ENCODE measurements around the gene NECTIN2.

NECTIN2 gene

GRCh38 chr19:44891016-44891882 is 45.2 kb downstream of the NECTIN2 start, which contains the start of gene TOMM40:
TOMM40 (plus strand) TSS chr19:44891254; CDS start chr19:44891416, 162 bp downstream.
- no peaks in the 10 kb centered on the region for H3K36me3 ChIP-seq (ENCODE audit: control insufficient read depth, insufficient read depth, low read length)
- H2AFZ ChIP-seq = peak within 1 kb of the TSS; percentile 76
- peaks cover 15% of the 10 kb centered on the region for H3K4me1 ChIP-seq
- no peak for TF ChIP-seq CTCF (IDR thresholded peaks at IDR 0.05)
- peak within 1 kb of the TSS; percentile 69 for H3K9ac ChIP-seq
- peak within 1 kb of the TSS; percentile 92 for H3K27ac ChIP-seq
- H3K4me2 ChIP-seq (ENCODE audit: low read length) = peak within 1 kb of the TSS; percentile 92
- H3K9me3 ChIP-seq (ENCODE audit: control insufficient read depth, low read length) = no peaks in the 10 kb centered on the region
- H3K4me3 ChIP-seq (ENCODE audit: low read depth, low read length) = peak within 1 kb of the TSS; percentile 71
- H3K79me2 ChIP-seq = peaks cover 18% of the 10 kb centered on the region
- no peaks in the 10 kb centered on the region for H3K27me3 ChIP-seq (ENCODE audit: control insufficient read depth, insufficient read depth, low read length)

GRCh38 chr19:44892932-44893331 is 46.8 kb downstream of the NECTIN2 start:
- Histone ChIP-seq H3K27ac (no peak overlapping the region), H3K9me3 (ENCODE audit: control insufficient read depth, low read length) (no peaks in the 10 kb centered on the region)

GRCh38 chr19:44893332-44894051 is 47.4 kb downstream of the NECTIN2 start:
- H3K27ac ChIP-seq = no peak overlapping the region
- H3K9me3 ChIP-seq (ENCODE audit: control insufficient read depth, low read length) = no peaks in the 10 kb centered on the region
- H3K4me3 ChIP-seq (ENCODE audit: low read depth, low read length) = no peak overlapping the region
- no peaks in the 10 kb centered on the region for H3K36me3 ChIP-seq (ENCODE audit: control insufficient read depth, insufficient read depth, low read length)
- H3K4me1 ChIP-seq = peaks cover 15% of the 10 kb centered on the region
- H3K79me2 ChIP-seq = peaks cover 21% of the 10 kb centered on the region
- no peak overlapping the region for H3K4me2 ChIP-seq (ENCODE audit: low read length)
- no peaks in the 10 kb centered on the region for H3K27me3 ChIP-seq (ENCODE audit: control insufficient read depth, insufficient read depth, low read length)
- H3K9ac ChIP-seq = no peak overlapping the region
- no peak overlapping the region for H2AFZ ChIP-seq
- no peak for TF ChIP-seq CTCF (IDR thresholded peaks at IDR 0.05)

More at GRCh38 chr19:44892932-44893331, 46.8 kb downstream of the NECTIN2 start:
- Histone ChIP-seq H3K79me2 (peaks cover 21% of the 10 kb centered on the region), H3K27me3 (ENCODE audit: control insufficient read depth, insufficient read depth, low read length) (no peaks in the 10 kb centered on the region), H3K4me2 (ENCODE audit: low read length) (no peak overlapping the region), H3K4me3 (ENCODE audit: low read depth, low read length) (no peak overlapping the region), H3K36me3 (ENCODE audit: control insufficient read depth, insufficient read depth, low read length) (no peaks in the 10 kb centered on the region), H2AFZ (no peak overlapping the region), H3K4me1 (peaks cover 15% of the 10 kb centered on the region), H3K9ac (no peak overlapping the region)
- no peak for TF ChIP-seq CTCF (IDR thresholded peaks at IDR 0.05)

GRCh38 chr19:44894052-44894400 is 47.9 kb downstream of the NECTIN2 start:
- Histone ChIP-seq H3K9ac (no peak overlapping the region), H3K4me2 (ENCODE audit: low read length) (no peak overlapping the region), H3K36me3 (ENCODE audit: control insufficient read depth, insufficient read depth, low read length) (no peaks in the 10 kb centered on the region), H2AFZ (no peak overlapping the region), H3K9me3 (ENCODE audit: control insufficient read depth, low read length) (no peaks in the 10 kb centered on the region), H3K27ac (no peak overlapping the region), H3K27me3 (ENCODE audit: control insufficient read depth, insufficient read depth, low read length) (no peaks in the 10 kb centered on the region), H3K4me3 (ENCODE audit: low read depth, low read length) (no peak overlapping the region), H3K79me2 (peaks cover 21% of the 10 kb centered on the region), H3K4me1 (peaks cover 15% of the 10 kb centered on the region)
- no peak for TF ChIP-seq CTCF (IDR thresholded peaks at IDR 0.05)

All from parathyroid adenoma (tissue), 2 donors.